HG02943 (cell line): ENCODE results near the gene NPTN.

Source experiments
- ATAC-seq: cut with Tn5 transposase; IDR thresholded peaks from one replicate; pipeline ENCODE4 v1.9.1; 2021; ENCODE audit warnings: mild to moderate bottlenecking, low read depth, moderate library complexity; ENCODE audit not compliant: unreplicated experiment

The NPTN gene

GRCh38 chr15:73524919-73525318 is 108.3 kb downstream of the NPTN start:
- ATAC-seq = no peak

GRCh38 chr15:73522011-73522410 is 111.2 kb downstream of the NPTN start:
- no peak for ATAC-seq

- ATAC-seq = no peak
Observed at GRCh38 chr15:73518876-73519733, 114.1 kb downstream of the NPTN start.

GRCh38 chr15:73518180-73518862 is 114.9 kb downstream of the NPTN start:
- no peak for ATAC-seq

GRCh38 chr15:73517566-73517965 is 115.6 kb downstream of the NPTN start:
- ATAC-seq = no peak

DNA sequence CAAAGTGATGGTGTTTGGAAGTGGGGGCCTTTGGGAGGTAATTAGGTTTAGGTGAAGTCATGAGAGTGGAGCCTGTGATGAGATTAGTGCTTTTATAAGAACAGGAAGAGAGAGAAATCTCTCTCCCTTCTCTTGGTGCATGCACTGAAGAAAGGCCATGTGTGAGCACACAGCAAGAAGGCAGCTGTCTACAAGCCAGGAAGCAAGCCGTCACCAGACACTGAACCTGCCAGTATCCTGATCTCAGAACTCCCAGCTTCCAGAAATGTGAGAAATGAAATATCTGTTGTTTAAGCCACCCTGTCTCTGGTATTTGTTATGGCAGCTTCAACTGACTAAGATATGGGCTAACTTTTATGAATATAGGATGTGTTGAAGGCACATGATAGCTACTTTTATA is 117.7 kb downstream of the NPTN start:
- ATAC-seq = no peak
